Measurements from ENCODE around the gene ZSWIM8.

Gene ZSWIM8

DNA sequence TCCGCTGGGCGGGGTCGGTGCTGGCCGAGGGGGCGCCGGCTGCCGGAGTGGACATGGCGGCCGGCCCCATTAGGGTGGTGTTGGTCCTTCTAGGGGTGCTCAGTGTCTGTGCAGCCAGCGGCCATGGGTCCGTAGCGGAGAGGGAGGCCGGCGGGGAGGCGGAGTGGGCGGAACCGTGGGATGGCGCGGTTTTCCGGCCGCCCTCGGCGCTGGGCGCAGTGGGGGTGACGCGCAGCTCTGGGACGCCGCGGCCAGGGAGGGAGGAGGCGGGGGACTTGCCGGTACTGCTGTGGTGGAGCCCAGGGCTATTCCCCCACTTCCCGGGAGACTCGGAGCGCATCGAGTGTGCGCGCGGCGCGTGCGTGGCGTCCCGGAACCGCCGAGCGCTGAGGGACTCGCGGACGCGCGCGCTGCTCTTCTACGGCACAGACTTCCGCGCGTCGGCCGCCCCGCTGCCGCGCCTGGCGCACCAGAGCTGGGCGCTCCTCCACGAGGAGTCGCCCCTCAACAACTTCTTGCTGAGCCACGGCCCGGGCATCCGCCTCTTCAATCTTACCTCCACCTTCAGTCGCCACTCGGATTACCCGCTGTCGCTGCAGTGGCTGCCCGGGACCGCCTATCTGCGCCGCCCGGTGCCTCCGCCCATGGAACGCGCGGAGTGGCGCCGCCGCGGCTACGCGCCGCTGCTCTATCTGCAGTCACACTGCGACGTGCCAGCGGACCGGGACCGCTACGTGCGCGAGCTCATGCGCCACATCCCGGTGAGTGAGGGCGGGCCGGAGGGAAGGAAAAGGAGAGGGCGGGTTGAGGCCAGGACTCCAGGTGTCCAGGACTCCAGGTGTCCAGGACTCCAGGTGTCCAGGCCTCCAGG, 12.9 kb upstream of the ZSWIM8 start:
- no peaks in the 10 kb centered on the region for H3K9me3 ChIP-seq (ENCODE audit: control insufficient read depth, low read length)
- H3K27me3 ChIP-seq (ENCODE audit: control insufficient read depth, insufficient read depth, low read length, poor library complexity, severe bottlenecking), result no peaks in the 10 kb centered on the region
- H3K4me1 ChIP-seq (ENCODE audit: control insufficient read depth, insufficient read depth, low read length), result peaks cover 18% of the 10 kb centered on the region
- H3K36me3 ChIP-seq (ENCODE audit: control insufficient read depth, insufficient read depth, low read length), result peaks cover 31% of the 10 kb centered on the region
- H3K27ac ChIP-seq (ENCODE audit: insufficient read depth, low read depth, low read length, poor library complexity, severe bottlenecking), result peak overlapping the region; percentile 80
- peak overlapping the region; percentile 95 for H3K4me3 ChIP-seq (ENCODE audit: insufficient read depth, low read depth, low read length)
- 0% methylated on average over 101 of the region's 101 CpGs for WGBS, 2 experiments

DNA sequence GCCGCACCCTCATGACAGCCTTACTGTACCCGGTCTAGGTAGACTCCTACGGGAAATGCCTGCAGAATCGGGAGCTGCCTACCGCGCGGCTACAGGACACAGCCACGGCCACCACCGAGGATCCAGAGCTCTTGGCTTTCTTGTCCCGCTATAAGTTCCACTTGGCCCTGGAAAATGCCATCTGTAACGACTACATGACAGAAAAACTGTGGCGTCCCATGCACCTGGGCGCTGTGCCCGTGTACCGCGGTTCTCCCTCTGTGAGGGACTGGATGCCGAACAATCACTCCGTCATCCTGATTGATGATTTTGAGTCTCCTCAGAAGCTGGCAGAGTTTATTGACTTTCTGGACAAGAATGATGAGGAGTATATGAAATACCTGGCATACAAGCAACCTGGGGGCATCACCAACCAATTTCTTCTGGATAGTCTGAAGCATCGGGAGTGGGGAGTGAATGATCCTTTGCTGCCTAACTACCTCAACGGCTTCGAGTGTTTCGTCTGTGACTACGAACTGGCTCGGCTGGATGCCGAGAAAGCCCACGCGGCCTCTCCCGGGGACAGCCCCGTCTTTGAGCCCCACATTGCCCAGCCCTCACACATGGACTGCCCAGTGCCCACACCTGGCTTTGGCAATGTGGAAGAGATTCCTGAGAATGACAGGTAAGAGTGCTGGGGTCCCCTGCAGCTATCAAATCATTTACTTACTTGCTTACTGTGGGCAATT, 12.1 kb upstream of the ZSWIM8 start:
- 21 to 24% methylated on average over 29 of the region's 29 CpGs for WGBS, 2 experiments
- Histone ChIP-seq H3K4me3 (ENCODE audit: insufficient read depth, low read depth, low read length) (peak overlapping the region; percentile 95), H3K9me3 (ENCODE audit: control insufficient read depth, low read length) (no peaks in the 10 kb centered on the region), H3K27me3 (ENCODE audit: control insufficient read depth, insufficient read depth, low read length, poor library complexity, severe bottlenecking) (no peaks in the 10 kb centered on the region), H3K36me3 (ENCODE audit: control insufficient read depth, insufficient read depth, low read length) (peaks cover 29% of the 10 kb centered on the region), H3K27ac (ENCODE audit: insufficient read depth, low read depth, low read length, poor library complexity, severe bottlenecking) (no peak overlapping the region), H3K4me1 (ENCODE audit: control insufficient read depth, insufficient read depth, low read length) (peaks cover 18% of the 10 kb centered on the region)

DNA sequence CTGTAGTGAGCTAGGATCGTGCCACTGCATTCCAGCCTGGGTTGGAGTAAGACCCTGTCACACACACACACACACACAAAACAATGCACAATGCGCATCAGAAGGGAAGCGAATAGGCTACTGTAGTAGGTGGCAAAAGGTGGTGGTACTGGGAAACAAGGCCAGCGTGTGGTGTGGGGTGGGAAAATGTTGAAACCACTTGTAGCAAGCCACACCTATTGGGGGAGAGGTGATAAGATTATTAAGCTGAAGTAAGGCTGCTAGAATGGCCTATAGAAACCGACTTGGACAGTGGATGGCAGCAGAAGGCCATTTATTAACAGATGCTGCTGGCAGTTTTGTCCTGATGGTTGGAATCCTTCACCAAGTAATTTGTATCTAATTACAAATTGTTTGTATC, 10.8 kb upstream of the ZSWIM8 start:
- Histone ChIP-seq H3K27me3 (ENCODE audit: control insufficient read depth, insufficient read depth, low read length, poor library complexity, severe bottlenecking) (no peaks in the 10 kb centered on the region), H3K4me3 (ENCODE audit: insufficient read depth, low read depth, low read length) (no peak overlapping the region), H3K36me3 (ENCODE audit: control insufficient read depth, insufficient read depth, low read length) (peaks cover 18% of the 10 kb centered on the region), H3K4me1 (ENCODE audit: control insufficient read depth, insufficient read depth, low read length) (peaks cover 18% of the 10 kb centered on the region), H3K27ac (ENCODE audit: insufficient read depth, low read depth, low read length, poor library complexity, severe bottlenecking) (no peak overlapping the region), H3K9me3 (ENCODE audit: control insufficient read depth, low read length) (no peaks in the 10 kb centered on the region)
- 69 to 71% methylated on average over 5 of the region's 5 CpGs for WGBS, 2 experiments

DNA sequence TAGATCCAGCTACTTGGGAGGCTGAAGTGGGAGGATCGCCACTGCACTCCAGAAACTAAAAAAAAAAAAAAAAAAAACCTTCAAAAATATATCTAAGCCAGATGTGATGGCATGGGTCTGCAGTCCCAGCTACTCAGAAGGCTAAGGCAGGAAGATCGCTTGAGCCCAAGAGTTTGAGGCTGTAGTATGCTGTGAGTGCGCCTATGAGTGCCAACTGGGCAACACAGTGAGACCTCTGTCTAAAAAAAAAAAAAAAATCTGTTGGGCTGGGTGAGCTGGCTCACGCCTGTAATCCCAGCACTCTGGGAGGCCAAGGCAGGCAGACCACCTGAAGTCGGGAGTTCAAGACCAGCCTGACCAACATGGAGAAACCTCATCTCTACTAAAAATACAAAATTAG, 6.4 kb upstream of the ZSWIM8 start:
- Histone ChIP-seq H3K27me3 (ENCODE audit: control insufficient read depth, insufficient read depth, low read length, poor library complexity, severe bottlenecking) (no peaks in the 10 kb centered on the region), H3K9me3 (ENCODE audit: control insufficient read depth, low read length) (no peaks in the 10 kb centered on the region), H3K27ac (ENCODE audit: insufficient read depth, low read depth, low read length, poor library complexity, severe bottlenecking) (no peak overlapping the region), H3K4me3 (ENCODE audit: insufficient read depth, low read depth, low read length) (no peak overlapping the region), H3K36me3 (ENCODE audit: control insufficient read depth, insufficient read depth, low read length) (peaks cover 9% of the 10 kb centered on the region), H3K4me1 (ENCODE audit: control insufficient read depth, insufficient read depth, low read length) (peaks cover 28% of the 10 kb centered on the region)
- 92 to 93% methylated on average over 5 of the region's 5 CpGs for WGBS, 2 experiments

DNA sequence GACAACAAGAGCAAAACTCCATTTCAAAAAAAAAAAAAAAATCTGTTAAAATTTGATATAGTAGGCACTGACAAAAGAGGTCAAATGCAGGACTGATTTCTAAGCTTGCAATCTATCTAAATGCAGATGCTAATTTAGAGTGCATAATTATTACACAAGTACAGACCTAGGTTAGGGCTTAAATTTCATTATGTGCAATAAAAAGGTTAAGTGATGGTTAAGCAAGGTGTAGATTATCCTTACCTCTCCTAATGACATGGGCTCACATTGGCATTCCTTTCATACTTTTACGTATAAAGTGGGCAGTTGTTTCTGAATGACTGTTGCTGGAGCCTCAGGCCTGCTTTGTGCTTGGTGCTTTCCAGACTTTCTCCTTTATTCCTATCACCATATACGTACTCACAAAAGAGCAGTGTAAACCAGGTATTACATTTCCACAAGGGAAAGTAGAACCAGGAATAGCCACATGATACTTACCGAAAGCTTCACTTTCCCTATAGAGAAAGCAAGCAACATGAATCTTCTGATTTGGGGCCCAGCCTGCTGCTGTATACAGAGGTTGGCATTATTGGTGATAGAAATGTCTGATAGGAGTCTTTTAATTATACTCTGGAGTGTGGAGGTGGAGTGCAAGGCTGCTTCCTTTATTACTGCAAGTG, 5.7 kb upstream of the ZSWIM8 start:
- Histone ChIP-seq H3K4me3 (ENCODE audit: insufficient read depth, low read depth, low read length) (no peak overlapping the region), H3K9me3 (ENCODE audit: control insufficient read depth, low read length) (no peaks in the 10 kb centered on the region), H3K27ac (ENCODE audit: insufficient read depth, low read depth, low read length, poor library complexity, severe bottlenecking) (no peak overlapping the region), H3K4me1 (ENCODE audit: control insufficient read depth, insufficient read depth, low read length) (peaks cover 24% of the 10 kb centered on the region), H3K36me3 (ENCODE audit: control insufficient read depth, insufficient read depth, low read length) (peaks cover 9% of the 10 kb centered on the region), H3K27me3 (ENCODE audit: control insufficient read depth, insufficient read depth, low read length, poor library complexity, severe bottlenecking) (no peaks in the 10 kb centered on the region)
- 95 to 96% methylated on average over 3 of the region's 3 CpGs for WGBS, 2 experiments

DNA sequence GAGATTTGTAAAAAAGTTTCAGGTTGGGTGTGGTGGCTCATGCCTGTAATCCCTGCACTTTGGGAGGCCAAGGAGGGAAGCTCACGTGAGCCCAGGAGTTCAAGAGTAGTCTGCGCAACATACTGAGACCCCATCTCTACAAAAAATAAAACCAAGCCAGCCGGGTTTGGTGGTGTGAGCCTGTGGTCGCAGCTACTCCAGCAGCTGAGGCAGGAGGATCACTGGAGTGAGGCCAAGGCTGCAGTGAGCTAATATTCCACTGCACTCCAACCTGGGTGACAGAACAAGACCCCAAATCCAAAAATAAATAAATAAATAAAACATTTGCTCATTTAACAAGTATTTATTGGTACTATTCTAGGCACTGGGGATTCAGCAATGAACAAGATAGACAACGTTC, 5.1 kb upstream of the ZSWIM8 start:
- Histone ChIP-seq H3K36me3 (ENCODE audit: control insufficient read depth, insufficient read depth, low read length) (peaks cover 9% of the 10 kb centered on the region), H3K4me1 (ENCODE audit: control insufficient read depth, insufficient read depth, low read length) (peaks cover 19% of the 10 kb centered on the region), H3K27ac (ENCODE audit: insufficient read depth, low read depth, low read length, poor library complexity, severe bottlenecking) (no peak overlapping the region), H3K4me3 (ENCODE audit: insufficient read depth, low read depth, low read length) (peak overlapping the region; percentile 98), H3K9me3 (ENCODE audit: control insufficient read depth, low read length) (no peaks in the 10 kb centered on the region), H3K27me3 (ENCODE audit: control insufficient read depth, insufficient read depth, low read length, poor library complexity, severe bottlenecking) (no peaks in the 10 kb centered on the region)
- 89 to 92% methylated on average over 5 of the region's 5 CpGs for WGBS, 2 experiments

DNA sequence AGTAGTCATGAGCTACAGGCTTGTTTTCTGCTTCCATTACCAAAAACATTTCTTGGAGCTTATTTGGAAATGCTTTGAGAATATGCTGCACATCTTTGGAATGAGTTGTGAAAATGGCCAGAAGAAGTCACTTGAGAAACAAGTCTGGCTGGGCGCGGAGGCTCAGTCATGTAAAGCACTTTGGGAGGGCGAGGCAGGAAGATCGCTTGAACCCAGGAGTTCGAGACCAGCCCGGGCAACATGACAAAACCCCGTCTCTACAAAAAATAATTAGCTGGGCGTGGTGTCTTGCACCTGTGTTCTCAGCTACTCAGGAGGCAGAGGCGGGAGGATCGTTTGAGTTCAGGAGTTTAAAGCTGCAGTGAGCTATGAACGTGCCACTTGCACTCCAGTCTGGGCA, 4.4 kb upstream of the ZSWIM8 start:
- Histone ChIP-seq H3K4me3 (ENCODE audit: insufficient read depth, low read depth, low read length) (peak overlapping the region; percentile 98), H3K4me1 (ENCODE audit: control insufficient read depth, insufficient read depth, low read length) (peaks cover 18% of the 10 kb centered on the region), H3K9me3 (ENCODE audit: control insufficient read depth, low read length) (no peaks in the 10 kb centered on the region), H3K36me3 (ENCODE audit: control insufficient read depth, insufficient read depth, low read length) (peaks cover 9% of the 10 kb centered on the region), H3K27me3 (ENCODE audit: control insufficient read depth, insufficient read depth, low read length, poor library complexity, severe bottlenecking) (no peaks in the 10 kb centered on the region), H3K27ac (ENCODE audit: insufficient read depth, low read depth, low read length, poor library complexity, severe bottlenecking) (no peak overlapping the region)
- 53 to 61% methylated on average over 11 of the region's 11 CpGs for WGBS, 2 experiments

DNA sequence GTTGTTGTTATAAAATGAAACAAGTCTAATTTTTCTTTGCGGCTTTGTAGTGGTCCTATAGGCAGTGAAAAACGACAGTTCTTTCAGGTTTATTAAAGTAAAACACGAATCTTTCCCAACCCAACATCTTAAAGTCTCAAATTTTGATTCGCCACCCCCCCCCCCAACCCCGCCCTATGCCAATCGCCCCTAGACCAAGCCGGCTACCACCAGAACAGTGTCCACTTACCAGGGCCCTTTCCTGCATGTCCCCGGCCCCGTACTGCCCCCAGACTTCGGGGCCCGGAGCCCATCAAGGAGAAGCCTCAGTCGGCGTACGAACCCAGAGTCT, 3.9 kb upstream of the ZSWIM8 start:
- Histone ChIP-seq H3K4me3 (ENCODE audit: insufficient read depth, low read depth, low read length) (peak overlapping the region; percentile 98), H3K36me3 (ENCODE audit: control insufficient read depth, insufficient read depth, low read length) (peaks cover 9% of the 10 kb centered on the region), H3K27ac (ENCODE audit: insufficient read depth, low read depth, low read length, poor library complexity, severe bottlenecking) (peak overlapping the region; percentile 77), H3K27me3 (ENCODE audit: control insufficient read depth, insufficient read depth, low read length, poor library complexity, severe bottlenecking) (no peaks in the 10 kb centered on the region), H3K4me1 (ENCODE audit: control insufficient read depth, insufficient read depth, low read length) (peaks cover 18% of the 10 kb centered on the region), H3K9me3 (ENCODE audit: control insufficient read depth, low read length) (no peaks in the 10 kb centered on the region)
- 1 to 3% methylated on average over 14 of the region's 14 CpGs for WGBS, 2 experiments

DNA sequence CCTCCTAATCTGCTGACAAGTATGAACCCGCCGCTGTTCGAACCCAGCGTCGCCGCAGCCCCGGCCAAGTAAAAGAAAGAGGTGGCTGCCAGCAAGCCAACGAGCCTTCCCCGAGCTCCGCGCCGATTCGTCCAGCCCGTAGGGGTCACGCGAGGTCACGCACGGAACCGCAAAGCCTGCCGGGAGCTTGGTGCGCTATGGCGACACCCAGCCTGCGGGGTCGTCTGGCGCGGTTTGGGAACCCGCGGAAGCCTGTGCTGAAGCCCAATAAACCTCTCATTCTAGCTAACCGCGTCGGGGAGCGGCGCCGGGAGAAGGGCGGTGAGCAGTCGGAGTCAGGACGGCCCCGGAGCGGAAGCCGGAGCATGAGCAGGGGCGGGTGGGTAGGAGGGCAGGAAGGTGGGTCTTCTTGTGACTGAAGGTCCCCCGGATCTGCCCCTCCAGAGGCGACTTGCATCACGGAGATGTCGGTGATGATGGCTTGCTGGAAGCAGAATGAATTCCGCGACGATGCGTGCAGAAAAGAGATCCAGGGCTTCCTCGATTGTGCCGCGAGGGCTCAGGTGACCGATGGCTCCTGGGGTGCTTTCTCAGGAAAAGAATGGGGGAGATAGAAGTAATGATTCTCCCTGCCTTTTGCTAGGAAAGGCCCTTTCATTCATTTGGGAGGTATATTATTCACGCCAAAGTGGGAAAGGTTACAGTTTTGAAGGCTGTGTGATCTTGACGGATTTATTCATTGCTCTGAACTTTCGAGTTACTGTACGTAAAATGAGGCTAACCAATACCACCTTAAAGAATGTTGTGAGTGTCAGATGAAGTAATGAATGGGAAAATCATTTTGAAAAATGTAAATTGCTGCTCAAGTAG, 3.3 kb upstream of the ZSWIM8 start, which contains the start of gene CHCHD1:
Gene CHCHD1 (plus strand): TSS at position 170 of the 870 bp plus-strand sequence. CDS start 28 bp downstream, at position 198.
- H3K27ac ChIP-seq (ENCODE audit: insufficient read depth, low read depth, low read length, poor library complexity, severe bottlenecking), result peak within 1 kb of the TSS; percentile 77
- peak within 1 kb of the TSS; percentile 98 for H3K4me3 ChIP-seq (ENCODE audit: insufficient read depth, low read depth, low read length)
- H3K4me1 ChIP-seq (ENCODE audit: control insufficient read depth, insufficient read depth, low read length), result peaks cover 18% of the 10 kb centered on the region
- H3K36me3 ChIP-seq (ENCODE audit: control insufficient read depth, insufficient read depth, low read length), result peaks cover 9% of the 10 kb centered on the region
- no peaks in the 10 kb centered on the region for H3K27me3 ChIP-seq (ENCODE audit: control insufficient read depth, insufficient read depth, low read length, poor library complexity, severe bottlenecking)
- 1% methylated on average over 57 of the region's 57 CpGs for WGBS, 2 experiments
- H3K9me3 ChIP-seq (ENCODE audit: control insufficient read depth, low read length), result no peaks in the 10 kb centered on the region

Data from ectodermal cell (in vitro differentiated cells).